ENCODE measurements around the gene IQCE. TPM values are rescaled to one million over a fixed set of nuclear protein-coding genes. Genes with fewer than 3 reads are reported as not detected.
A peak's percentile ranks its signal among the peaks of the same experiment; 100 is the strongest.

Gene IQCE
- total RNA-seq, 1 experiment from 2014 or later, result 44.8 TPM

GRCh38 chr7:2661096-2661449 is 102.3 kb downstream of the IQCE start:
- ChIA-PET POLR2A (no interaction called here), CTCF (interaction anchor here (0.6 to 0.9 kb wide), 2 partner anchors 17 to 28 kb away, joined by 3 read pairs; no protein-coding TSS in a partner anchor)
- intact Hi-C loops (cut with micrococcal nuclease; ENCODE audit: unreplicated experiment) (no loop called here), in situ Hi-C loops (cut with HindIII; ENCODE audit: low pct_unique_long_range_greater_than_20kb, low sequenced_read_pairs) (no loop called here)
- no peak overlapping the region for H3K27ac ChIP-seq (ENCODE audit: low read length)
- peaks cover 23% of the 10 kb centered on the region for H3K4me1 ChIP-seq (ENCODE audit: control insufficient read depth, insufficient read depth, low read length)
- H3K4me3 ChIP-seq (ENCODE audit: low read depth in 2 of 2, low read length in 2 of 2), result no peak overlapping the region
- no TSS peak for BruUV-seq (replicated peaks)
- H3K9me3 ChIP-seq (ENCODE audit: control insufficient read depth, insufficient read depth, low read depth, low read length), result no peaks in the 10 kb centered on the region
- no peaks in the 10 kb centered on the region for H3K27me3 ChIP-seq (ENCODE audit: control insufficient read depth, insufficient read depth, low read length)
- H3K36me3 ChIP-seq (ENCODE audit: control insufficient read depth, insufficient read depth, low read length), result peaks cover 3% of the 10 kb centered on the region; the same call in 1 of the 2 replicates
- TF ChIP-seq TCF7L2 (IDR thresholded peaks at IDR 0.05; ENCODE audit: low read depth, low read length) (no peak), SIN3A (IDR thresholded peaks at IDR 0.05; ENCODE audit: borderline replicate concordance, insufficient read depth, low read depth, low read length) (no peak), POLR2AphosphoS5 (IDR thresholded peaks at IDR 0.05; ENCODE audit: low read depth, low read length) (no peak), CTCF (IDR thresholded peaks at IDR 0.05) (peak; percentile 58), REST (IDR thresholded peaks at IDR 0.05; ENCODE audit: insufficient read depth in 1 of 2, low read depth in 2 of 2, low read length in 1 of 2) (no peak)
- ATAC-seq (peak; percentile 10; the same call in 1 of the 2 replicates), DNase-seq (ENCODE audit: low read depth, low spot score) (no peak)

- H3K4me3 ChIP-seq (ENCODE audit: low read depth in 2 of 2, low read length in 2 of 2), result no peak overlapping the region
- TF ChIP-seq CTCF (IDR thresholded peaks at IDR 0.05) (peak; percentile 57), POLR2AphosphoS5 (IDR thresholded peaks at IDR 0.05; ENCODE audit: low read depth, low read length) (no peak)
- CTCF ChIA-PET, result interaction anchor here (0.9 kb wide), 1 partner anchor 18 kb away, joined by 3 read pairs; no protein-coding TSS in a partner anchor
- no peak for DNase-seq (ENCODE audit: low read depth, low spot score)
- H3K27ac ChIP-seq (ENCODE audit: low read length), result no peak overlapping the region
- POLR2A ChIA-PET, result no interaction called here
- peaks cover 23% of the 10 kb centered on the region for H3K4me1 ChIP-seq (ENCODE audit: control insufficient read depth, insufficient read depth, low read length)
- intact Hi-C loops (cut with micrococcal nuclease; ENCODE audit: unreplicated experiment) (no loop called here), in situ Hi-C loops (cut with HindIII; ENCODE audit: low pct_unique_long_range_greater_than_20kb, low sequenced_read_pairs) (no loop called here)
- no peaks in the 10 kb centered on the region; the same call in 1 of the 2 replicates for H3K36me3 ChIP-seq (ENCODE audit: control insufficient read depth, insufficient read depth, low read length)
- H3K9me3 ChIP-seq (ENCODE audit: control insufficient read depth, insufficient read depth, low read depth, low read length), result no peaks in the 10 kb centered on the region
- no peaks in the 10 kb centered on the region for H3K27me3 ChIP-seq (ENCODE audit: control insufficient read depth, insufficient read depth, low read length)
- no TSS peak for BruUV-seq (replicated peaks)
- ATAC-seq, result no peak
Observed at GRCh38 chr7:2661602-2662272, 103.0 kb downstream of the IQCE start.
